ENCODE measurements around the gene DIS3L2. TPM values are rescaled to one million over a fixed set of nuclear protein-coding genes. Genes with fewer than 3 reads are reported as not detected.

DIS3L2 gene
- total and polyA plus RNA-seq, 2 experiments from 2014 or later: 15.2 to 25.3 TPM

DNA sequence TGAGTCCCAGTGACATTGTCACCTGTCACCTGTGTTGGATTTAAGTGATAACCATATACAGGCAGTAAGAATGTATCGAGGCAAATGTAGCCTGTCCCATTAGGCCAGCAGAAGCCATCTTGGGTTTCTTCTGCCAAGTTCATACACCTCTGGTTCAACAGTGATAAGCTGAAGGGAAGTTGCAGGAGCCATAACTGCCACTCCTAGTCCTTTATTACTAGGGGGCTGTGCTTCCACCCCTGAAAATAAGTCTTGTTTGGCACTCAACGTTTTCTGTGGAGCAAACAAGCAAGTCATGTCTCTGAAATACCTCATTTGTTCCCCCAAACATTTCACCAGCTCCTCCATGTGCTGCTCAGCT, 358.9 kb downstream of the DIS3L2 start:
- Mint-ChIP-seq H3K36me3 (ENCODE audit: low read depth) (no peaks in the 10 kb centered on the region), H3K27ac (no peak overlapping the region), H3K4me1 (peaks cover 6% of the 10 kb centered on the region; the same call in 2 of the 3 replicates), H3K4me3 (no peak overlapping the region), H3K27me3 (ENCODE audit: insufficient read depth, low read depth, poor library complexity) (peaks cover 16% of the 10 kb centered on the region), H3K9me3 (no peaks in the 10 kb centered on the region)
- ATAC-seq (no peak), DNase-seq (ENCODE audit: low spot score) (no peak)
- no peaks in the 10 kb centered on the region for H3F3A ChIP-seq (replicated peaks; ENCODE audit: low read depth)
- no peak overlapping the region for H3K27ac ChIP-seq (ENCODE audit: low read depth)
- H3K27me3 ChIP-seq (ENCODE audit: insufficient read depth): no peaks in the 10 kb centered on the region
- no peaks in the 10 kb centered on the region for H3K36me3 ChIP-seq (ENCODE audit: insufficient read depth)
- no peaks in the 10 kb centered on the region for H3K4me1 ChIP-seq (ENCODE audit: insufficient read depth)
- H3K4me2 ChIP-seq: no peak overlapping the region
- H2AFZ ChIP-seq: no peak overlapping the region
- TF ChIP-seq STAT1 (IDR thresholded peaks at IDR 0.05; ENCODE audit: unreplicated experiment) (no peak), ZNF114 (CRISPR knock-in tag; IDR thresholded peaks at IDR 0.05) (no peak), CREB1 (CRISPR knock-in tag; IDR thresholded peaks at IDR 0.05; ENCODE audit: low read depth) (no peak), NANOG (IDR thresholded peaks at IDR 0.05; ENCODE audit: borderline replicate concordance) (no peak), ZNF331 (CRISPR knock-in tag; IDR thresholded peaks at IDR 0.05; ENCODE audit: low read depth) (no peak), EZH2phosphoT487 (IDR thresholded peaks at IDR 0.05; ENCODE audit: unreplicated experiment) (no peak)
- TF ChIP-seq, protein P1, sequence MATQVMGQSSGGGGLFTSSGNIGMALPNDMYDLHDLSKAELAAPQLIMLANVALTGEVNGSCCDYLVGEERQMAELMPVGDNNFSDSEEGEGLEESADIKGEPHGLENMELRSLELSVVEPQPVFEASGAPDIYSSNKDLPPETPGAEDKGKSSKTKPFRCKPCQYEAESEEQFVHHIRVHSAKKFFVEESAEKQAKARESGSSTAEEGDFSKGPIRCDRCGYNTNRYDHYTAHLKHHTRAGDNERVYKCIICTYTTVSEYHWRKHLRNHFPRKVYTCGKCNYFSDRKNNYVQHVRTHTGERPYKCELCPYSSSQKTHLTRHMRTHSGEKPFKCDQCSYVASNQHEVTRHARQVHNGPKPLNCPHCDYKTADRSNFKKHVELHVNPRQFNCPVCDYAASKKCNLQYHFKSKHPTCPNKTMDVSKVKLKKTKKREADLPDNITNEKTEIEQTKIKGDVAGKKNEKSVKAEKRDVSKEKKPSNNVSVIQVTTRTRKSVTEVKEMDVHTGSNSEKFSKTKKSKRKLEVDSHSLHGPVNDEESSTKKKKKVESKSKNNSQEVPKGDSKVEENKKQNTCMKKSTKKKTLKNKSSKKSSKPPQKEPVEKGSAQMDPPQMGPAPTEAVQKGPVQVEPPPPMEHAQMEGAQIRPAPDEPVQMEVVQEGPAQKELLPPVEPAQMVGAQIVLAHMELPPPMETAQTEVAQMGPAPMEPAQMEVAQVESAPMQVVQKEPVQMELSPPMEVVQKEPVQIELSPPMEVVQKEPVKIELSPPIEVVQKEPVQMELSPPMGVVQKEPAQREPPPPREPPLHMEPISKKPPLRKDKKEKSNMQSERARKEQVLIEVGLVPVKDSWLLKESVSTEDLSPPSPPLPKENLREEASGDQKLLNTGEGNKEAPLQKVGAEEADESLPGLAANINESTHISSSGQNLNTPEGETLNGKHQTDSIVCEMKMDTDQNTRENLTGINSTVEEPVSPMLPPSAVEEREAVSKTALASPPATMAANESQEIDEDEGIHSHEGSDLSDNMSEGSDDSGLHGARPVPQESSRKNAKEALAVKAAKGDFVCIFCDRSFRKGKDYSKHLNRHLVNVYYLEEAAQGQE (IDR thresholded peaks at IDR 0.05; ENCODE audit: unreplicated experiment): no peak
- TF ChIP-seq, protein P2, sequence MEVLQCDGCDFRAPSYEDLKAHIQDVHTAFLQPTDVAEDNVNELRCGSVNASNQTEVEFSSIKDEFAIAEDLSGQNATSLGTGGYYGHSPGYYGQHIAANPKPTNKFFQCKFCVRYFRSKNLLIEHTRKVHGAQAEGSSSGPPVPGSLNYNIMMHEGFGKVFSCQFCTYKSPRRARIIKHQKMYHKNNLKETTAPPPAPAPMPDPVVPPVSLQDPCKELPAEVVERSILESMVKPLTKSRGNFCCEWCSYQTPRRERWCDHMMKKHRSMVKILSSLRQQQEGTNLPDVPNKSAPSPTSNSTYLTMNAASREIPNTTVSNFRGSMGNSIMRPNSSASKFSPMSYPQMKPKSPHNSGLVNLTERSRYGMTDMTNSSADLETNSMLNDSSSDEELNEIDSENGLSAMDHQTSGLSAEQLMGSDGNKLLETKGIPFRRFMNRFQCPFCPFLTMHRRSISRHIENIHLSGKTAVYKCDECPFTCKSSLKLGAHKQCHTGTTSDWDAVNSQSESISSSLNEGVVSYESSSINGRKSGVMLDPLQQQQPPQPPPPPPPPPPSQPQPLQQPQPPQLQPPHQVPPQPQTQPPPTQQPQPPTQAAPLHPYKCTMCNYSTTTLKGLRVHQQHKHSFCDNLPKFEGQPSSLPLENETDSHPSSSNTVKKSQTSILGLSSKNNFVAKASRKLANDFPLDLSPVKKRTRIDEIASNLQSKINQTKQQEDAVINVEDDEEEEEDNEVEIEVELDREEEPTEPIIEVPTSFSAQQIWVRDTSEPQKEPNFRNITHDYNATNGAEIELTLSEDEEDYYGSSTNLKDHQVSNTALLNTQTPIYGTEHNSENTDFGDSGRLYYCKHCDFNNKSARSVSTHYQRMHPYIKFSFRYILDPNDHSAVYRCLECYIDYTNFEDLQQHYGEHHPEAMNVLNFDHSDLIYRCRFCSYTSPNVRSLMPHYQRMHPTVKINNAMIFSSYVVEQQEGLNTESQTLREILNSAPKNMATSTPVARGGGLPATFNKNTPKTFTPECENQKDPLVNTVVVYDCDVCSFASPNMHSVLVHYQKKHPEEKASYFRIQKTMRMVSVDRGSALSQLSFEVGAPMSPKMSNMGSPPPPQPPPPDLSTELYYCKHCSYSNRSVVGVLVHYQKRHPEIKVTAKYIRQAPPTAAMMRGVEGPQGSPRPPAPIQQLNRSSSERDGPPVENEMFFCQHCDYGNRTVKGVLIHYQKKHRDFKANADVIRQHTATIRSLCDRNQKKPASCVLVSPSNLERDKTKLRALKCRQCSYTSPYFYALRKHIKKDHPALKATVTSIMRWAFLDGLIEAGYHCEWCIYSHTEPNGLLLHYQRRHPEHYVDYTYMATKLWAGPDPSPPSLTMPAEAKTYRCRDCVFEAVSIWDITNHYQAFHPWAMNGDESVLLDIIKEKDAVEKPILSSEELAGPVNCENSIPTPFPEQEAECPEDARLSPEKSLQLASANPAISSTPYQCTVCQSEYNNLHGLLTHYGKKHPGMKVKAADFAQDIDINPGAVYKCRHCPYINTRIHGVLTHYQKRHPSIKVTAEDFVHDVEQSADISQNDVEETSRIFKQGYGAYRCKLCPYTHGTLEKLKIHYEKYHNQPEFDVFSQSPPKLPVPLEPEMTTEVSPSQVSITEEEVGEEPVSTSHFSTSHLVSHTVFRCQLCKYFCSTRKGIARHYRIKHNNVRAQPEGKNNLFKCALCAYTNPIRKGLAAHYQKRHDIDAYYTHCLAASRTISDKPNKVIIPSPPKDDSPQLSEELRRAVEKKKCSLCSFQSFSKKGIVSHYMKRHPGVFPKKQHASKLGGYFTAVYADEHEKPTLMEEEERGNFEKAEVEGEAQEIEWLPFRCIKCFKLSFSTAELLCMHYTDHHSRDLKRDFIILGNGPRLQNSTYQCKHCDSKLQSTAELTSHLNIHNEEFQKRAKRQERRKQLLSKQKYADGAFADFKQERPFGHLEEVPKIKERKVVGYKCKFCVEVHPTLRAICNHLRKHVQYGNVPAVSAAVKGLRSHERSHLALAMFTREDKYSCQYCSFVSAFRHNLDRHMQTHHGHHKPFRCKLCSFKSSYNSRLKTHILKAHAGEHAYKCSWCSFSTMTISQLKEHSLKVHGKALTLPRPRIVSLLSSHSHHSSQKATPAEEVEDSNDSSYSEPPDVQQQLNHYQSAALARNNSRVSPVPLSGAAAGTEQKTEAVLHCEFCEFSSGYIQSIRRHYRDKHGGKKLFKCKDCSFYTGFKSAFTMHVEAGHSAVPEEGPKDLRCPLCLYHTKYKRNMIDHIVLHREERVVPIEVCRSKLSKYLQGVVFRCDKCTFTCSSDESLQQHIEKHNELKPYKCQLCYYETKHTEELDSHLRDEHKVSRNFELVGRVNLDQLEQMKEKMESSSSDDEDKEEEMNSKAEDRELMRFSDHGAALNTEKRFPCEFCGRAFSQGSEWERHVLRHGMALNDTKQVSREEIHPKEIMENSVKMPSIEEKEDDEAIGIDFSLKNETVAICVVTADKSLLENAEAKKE (CRISPR knock-in tag; IDR thresholded peaks at IDR 0.05): no peak
- TF ChIP-seq, protein P3, sequence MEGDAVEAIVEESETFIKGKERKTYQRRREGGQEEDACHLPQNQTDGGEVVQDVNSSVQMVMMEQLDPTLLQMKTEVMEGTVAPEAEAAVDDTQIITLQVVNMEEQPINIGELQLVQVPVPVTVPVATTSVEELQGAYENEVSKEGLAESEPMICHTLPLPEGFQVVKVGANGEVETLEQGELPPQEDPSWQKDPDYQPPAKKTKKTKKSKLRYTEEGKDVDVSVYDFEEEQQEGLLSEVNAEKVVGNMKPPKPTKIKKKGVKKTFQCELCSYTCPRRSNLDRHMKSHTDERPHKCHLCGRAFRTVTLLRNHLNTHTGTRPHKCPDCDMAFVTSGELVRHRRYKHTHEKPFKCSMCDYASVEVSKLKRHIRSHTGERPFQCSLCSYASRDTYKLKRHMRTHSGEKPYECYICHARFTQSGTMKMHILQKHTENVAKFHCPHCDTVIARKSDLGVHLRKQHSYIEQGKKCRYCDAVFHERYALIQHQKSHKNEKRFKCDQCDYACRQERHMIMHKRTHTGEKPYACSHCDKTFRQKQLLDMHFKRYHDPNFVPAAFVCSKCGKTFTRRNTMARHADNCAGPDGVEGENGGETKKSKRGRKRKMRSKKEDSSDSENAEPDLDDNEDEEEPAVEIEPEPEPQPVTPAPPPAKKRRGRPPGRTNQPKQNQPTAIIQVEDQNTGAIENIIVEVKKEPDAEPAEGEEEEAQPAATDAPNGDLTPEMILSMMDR (conservative IDR thresholded peaks at IDR 0.05; ENCODE audit: low read depth in 2 of 2): no peak
- H4K20me1 ChIP-seq (replicated peaks; ENCODE audit: insufficient read depth): no peaks in the 10 kb centered on the region
- no peak overlapping the region for H3K4me3 ChIP-seq
- H3K79me2 ChIP-seq (replicated peaks; ENCODE audit: insufficient read depth): no peaks in the 10 kb centered on the region
- H3K9me2 ChIP-seq (ENCODE audit: insufficient read depth): no peaks in the 10 kb centered on the region
